HepG2 (cell line): ENCODE results near the gene GPC2. TPM values are rescaled to one million over a fixed set of nuclear protein-coding genes. Genes with fewer than 3 reads are reported as not detected.

Source experiments
- HDAC6 ChIP-seq: fragments of 200-600 bp; sonication (generic); IDR thresholded peaks from 2 replicates; pipeline ENCODE4 v1.7.0; 2017; ENCODE audit warnings: mild to moderate bottlenecking, antibody characterized with exemption, low read length, low read depth
- JDP2 ChIP-seq: sonication (generic); formaldehyde crosslinking; IDR thresholded peaks from 2 replicates; pipeline ENCODE4 v1.8.1; 2022; ENCODE audit warnings: missing genetic modification reagents, borderline replicate concordance
- KLF15 ChIP-seq: sonication (generic); formaldehyde crosslinking; IDR thresholded peaks from 2 replicates; pipeline ENCODE4 v1.8.1; 2023; ENCODE audit warnings: borderline replicate concordance, mild to moderate bottlenecking, inconsistent platforms, missing genetic modification reagents, mixed read lengths
- NFKB2 ChIP-seq: sonication (generic); formaldehyde crosslinking; IDR thresholded peaks from 2 replicates; pipeline ENCODE4 v1.4.0; 2020; ENCODE audit warnings: missing genetic modification reagents, borderline replicate concordance
- ZBTB7A ChIP-seq: sonication (generic); formaldehyde crosslinking; IDR thresholded peaks from 2 replicates; pipeline ENCODE4 v1.8.0; 2022; ENCODE audit warnings: mild to moderate bottlenecking, missing genetic modification reagents
- ZBTB8A ChIP-seq: sonication (generic); formaldehyde crosslinking; IDR thresholded peaks from 2 replicates; pipeline ENCODE4 v1.4.0; 2020; ENCODE audit warnings: mild to moderate bottlenecking, low read depth, missing genetic modification reagents, borderline replicate concordance
- ZNF329 ChIP-seq: sonication (generic); formaldehyde crosslinking; IDR thresholded peaks from 2 replicates; pipeline ENCODE4 v1.9.0; 2021; ENCODE audit warnings: low read depth, mild to moderate bottlenecking, missing genetic modification reagents
- ZNF34 ChIP-seq: sonication (generic); formaldehyde crosslinking; IDR thresholded peaks from 2 replicates; pipeline ENCODE4 v1.4.0; 2020; ENCODE audit warnings: mild to moderate bottlenecking, missing genetic modification reagents, borderline replicate concordance
- ZNF441 ChIP-seq: sonication (generic); formaldehyde crosslinking; IDR thresholded peaks from 2 replicates; pipeline ENCODE4 v1.7.0; 2021; ENCODE audit warnings: missing genetic modification reagents, borderline replicate concordance
- ZNF530 ChIP-seq: sonication (generic); formaldehyde crosslinking; IDR thresholded peaks from 2 replicates; pipeline ENCODE4 v1.5.0; 2020; ENCODE audit warnings: low read depth, mild to moderate bottlenecking, missing genetic modification reagents
- ZNF672 ChIP-seq: sonication (generic); formaldehyde crosslinking; IDR thresholded peaks from 2 replicates; pipeline ENCODE4 v1.8.1; 2022; ENCODE audit warnings: missing genetic modification reagents
- polyA plus RNA-seq, 8 experiments: library from polyadenylated mRNA; depleted of rRNA in 3 of 8; stranded (reverse) in 7 of 8; unstranded in 1 of 8; fragments of >200 nt; fragmentation: Illumina TruSeq in 4 of 8; extraction: Trizol in 4 of 8; gene quantifications; 2 replicates each; pipeline versions ENCODE4 v1.2.1 to v1.2.3, GENCODE V29; 2011 to 2016; ENCODE audit warnings: low read depth in 4 of 8, missing spikeins in 1 of 8, mixed read lengths in 1 of 8; ENCODE audit not compliant: insufficient read depth in 1 of 8
- total RNA-seq, 5 experiments: library from RNA; depleted of rRNA; stranded (reverse); fragments of >200 nt; fragmentation: Illumina TruSeq; extraction: Trizol; gene quantifications; 2 replicates each; pipeline ENCODE4 v1.2.3, GENCODE V29; 2016; ENCODE audit warnings: low read depth in 1 of 5
- TF ChIP-seq, protein P1 (sequence below): sonication (generic); formaldehyde crosslinking; IDR thresholded peaks from 2 replicates; pipeline ENCODE4 v1.4.0; 2020; ENCODE audit warnings: low read depth, missing genetic modification reagents
- TF ChIP-seq, protein P2 (sequence below): sonication (generic); formaldehyde crosslinking; IDR thresholded peaks from 2 replicates; pipeline ENCODE4 v1.5.0; 2020; ENCODE audit warnings: mild to moderate bottlenecking, missing genetic modification reagents, borderline replicate concordance
- TF ChIP-seq, protein P3 (sequence below): IDR thresholded peaks from 2 replicates; pipeline ENCODE4 v1.6.1; 2016; ENCODE audit warnings: mild to moderate bottlenecking
- TF ChIP-seq, protein P4 (sequence below): sonication (generic); formaldehyde crosslinking; IDR thresholded peaks from 2 replicates; pipeline ENCODE4 v1.5.0; 2020; ENCODE audit warnings: mild to moderate bottlenecking, missing genetic modification reagents, borderline replicate concordance
- TF ChIP-seq, protein P5 (sequence below): sonication (generic); formaldehyde crosslinking; IDR thresholded peaks from 2 replicates; pipeline ENCODE4 v1.8.1; 2023; ENCODE audit warnings: mild to moderate bottlenecking, missing genetic modification reagents, borderline replicate concordance

GPC2 gene
- total and polyA plus RNA-seq, 2 of the 13 experiments (the other 11 are each of a cell fraction or from before 2014, with no cell fraction given) = 0.64 to 0.78 TPM

DNA sequence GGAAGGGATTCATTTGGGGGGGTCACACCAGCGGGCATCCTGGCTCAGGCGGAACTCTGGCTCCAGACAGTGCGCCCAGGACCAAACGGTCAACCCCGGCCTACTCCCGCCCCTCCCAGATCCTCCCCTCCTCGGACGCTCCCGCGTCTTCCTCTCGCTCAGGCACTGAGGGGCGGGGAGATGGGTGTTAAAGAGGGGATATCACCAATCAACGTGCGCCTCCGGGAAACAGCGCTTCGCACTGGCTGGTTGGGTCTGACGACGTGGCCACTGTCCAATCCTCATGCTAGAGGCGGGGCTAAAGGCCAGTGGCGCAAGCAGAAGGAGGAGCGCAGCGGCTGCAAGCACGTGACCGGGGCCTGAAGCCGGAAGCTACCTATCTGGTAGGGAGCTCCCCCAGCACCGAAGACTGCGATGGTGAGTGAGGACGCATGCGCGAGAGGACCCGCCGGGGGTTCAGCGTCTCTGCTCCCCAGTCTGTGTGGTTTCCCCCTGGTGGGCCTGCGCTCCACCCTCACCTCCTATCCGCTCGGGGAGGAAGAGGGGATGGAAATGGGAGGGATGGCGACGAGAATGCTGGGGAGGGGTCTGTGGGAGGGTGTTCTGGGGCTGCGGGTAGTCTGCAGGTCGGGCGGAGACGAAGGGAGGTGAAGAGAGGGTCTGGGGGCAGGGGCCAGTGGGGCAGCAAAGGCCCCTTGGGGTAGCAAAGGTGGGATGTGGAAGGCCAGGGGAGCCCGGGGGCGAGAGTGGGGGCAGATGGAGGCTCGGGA lies 28.4 kb downstream of the GPC2 start, which contains the start of gene LAMTOR4 (continued):
- TF ChIP-seq, protein P1, sequence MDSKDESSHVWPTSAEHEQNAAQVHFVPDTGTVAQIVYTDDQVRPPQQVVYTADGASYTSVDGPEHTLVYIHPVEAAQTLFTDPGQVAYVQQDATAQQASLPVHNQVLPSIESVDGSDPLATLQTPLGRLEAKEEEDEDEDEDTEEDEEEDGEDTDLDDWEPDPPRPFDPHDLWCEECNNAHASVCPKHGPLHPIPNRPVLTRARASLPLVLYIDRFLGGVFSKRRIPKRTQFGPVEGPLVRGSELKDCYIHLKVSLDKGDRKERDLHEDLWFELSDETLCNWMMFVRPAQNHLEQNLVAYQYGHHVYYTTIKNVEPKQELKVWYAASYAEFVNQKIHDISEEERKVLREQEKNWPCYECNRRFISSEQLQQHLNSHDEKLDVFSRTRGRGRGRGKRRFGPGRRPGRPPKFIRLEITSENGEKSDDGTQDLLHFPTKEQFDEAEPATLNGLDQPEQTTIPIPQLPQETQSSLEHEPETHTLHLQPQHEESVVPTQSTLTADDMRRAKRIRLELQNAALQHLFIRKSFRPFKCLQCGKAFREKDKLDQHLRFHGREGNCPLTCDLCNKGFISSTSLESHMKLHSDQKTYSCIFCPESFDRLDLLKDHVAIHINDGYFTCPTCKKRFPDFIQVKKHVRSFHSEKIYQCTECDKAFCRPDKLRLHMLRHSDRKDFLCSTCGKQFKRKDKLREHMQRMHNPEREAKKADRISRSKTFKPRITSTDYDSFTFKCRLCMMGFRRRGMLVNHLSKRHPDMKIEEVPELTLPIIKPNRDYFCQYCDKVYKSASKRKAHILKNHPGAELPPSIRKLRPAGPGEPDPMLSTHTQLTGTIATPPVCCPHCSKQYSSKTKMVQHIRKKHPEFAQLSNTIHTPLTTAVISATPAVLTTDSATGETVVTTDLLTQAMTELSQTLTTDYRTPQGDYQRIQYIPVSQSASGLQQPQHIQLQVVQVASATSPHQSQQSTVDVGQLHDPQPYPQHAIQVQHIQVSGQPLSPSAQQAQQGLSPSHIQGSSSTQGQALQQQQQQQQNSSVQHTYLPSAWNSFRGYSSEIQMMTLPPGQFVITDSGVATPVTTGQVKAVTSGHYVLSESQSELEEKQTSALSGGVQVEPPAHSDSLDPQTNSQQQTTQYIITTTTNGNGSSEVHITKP (CRISPR knock-in tag) = peak; percentile 52; the same call in 1 of the 2 replicates
- 0 out of 2 replicates have a peak, but pooled peaks have one; percentile 8 for TF ChIP-seq ZNF329 (CRISPR knock-in tag)
- TF ChIP-seq, protein P2, sequence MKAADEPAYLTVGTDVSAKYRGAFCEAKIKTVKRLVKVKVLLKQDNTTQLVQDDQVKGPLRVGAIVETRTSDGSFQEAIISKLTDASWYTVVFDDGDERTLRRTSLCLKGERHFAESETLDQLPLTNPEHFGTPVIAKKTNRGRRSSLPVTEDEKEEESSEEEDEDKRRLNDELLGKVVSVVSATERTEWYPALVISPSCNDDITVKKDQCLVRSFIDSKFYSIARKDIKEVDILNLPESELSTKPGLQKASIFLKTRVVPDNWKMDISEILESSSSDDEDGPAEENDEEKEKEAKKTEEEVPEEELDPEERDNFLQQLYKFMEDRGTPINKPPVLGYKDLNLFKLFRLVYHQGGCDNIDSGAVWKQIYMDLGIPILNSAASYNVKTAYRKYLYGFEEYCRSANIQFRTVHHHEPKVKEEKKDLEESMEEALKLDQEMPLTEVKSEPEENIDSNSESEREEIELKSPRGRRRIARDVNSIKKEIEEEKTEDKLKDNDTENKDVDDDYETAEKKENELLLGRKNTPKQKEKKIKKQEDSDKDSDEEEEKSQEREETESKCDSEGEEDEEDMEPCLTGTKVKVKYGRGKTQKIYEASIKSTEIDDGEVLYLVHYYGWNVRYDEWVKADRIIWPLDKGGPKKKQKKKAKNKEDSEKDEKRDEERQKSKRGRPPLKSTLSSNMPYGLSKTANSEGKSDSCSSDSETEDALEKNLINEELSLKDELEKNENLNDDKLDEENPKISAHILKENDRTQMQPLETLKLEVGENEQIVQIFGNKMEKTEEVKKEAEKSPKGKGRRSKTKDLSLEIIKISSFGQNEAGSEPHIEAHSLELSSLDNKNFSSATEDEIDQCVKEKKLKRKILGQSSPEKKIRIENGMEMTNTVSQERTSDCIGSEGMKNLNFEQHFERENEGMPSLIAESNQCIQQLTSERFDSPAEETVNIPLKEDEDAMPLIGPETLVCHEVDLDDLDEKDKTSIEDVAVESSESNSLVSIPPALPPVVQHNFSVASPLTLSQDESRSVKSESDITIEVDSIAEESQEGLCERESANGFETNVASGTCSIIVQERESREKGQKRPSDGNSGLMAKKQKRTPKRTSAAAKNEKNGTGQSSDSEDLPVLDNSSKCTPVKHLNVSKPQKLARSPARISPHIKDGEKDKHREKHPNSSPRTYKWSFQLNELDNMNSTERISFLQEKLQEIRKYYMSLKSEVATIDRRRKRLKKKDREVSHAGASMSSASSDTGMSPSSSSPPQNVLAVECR (CRISPR knock-in tag) = peak; percentile 72
- no peak for TF ChIP-seq ZBTB8A (CRISPR knock-in tag)
- TF ChIP-seq ZNF530 (CRISPR knock-in tag) = no peak
- no peak for TF ChIP-seq ZNF441 (CRISPR knock-in tag)
- TF ChIP-seq ZNF672 = no peak
- TF ChIP-seq, protein P3, sequence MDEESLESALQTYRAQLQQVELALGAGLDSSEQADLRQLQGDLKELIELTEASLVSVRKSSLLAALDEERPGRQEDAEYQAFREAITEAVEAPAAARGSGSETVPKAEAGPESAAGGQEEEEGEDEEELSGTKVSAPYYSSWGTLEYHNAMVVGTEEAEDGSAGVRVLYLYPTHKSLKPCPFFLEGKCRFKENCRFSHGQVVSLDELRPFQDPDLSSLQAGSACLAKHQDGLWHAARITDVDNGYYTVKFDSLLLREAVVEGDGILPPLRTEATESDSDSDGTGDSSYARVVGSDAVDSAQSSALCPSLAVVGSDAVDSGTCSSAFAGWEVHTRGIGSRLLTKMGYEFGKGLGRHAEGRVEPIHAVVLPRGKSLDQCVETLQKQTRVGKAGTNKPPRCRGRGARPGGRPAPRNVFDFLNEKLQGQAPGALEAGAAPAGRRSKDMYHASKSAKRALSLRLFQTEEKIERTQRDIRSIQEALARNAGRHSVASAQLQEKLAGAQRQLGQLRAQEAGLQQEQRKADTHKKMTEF = peak; percentile 60; the same call in 1 of the 2 replicates
- TF ChIP-seq KLF15 (CRISPR knock-in tag) = no peak
- TF ChIP-seq ZBTB7A (CRISPR knock-in tag) = no peak; the same call in 1 of the 2 replicates
- TF ChIP-seq, protein P4, sequence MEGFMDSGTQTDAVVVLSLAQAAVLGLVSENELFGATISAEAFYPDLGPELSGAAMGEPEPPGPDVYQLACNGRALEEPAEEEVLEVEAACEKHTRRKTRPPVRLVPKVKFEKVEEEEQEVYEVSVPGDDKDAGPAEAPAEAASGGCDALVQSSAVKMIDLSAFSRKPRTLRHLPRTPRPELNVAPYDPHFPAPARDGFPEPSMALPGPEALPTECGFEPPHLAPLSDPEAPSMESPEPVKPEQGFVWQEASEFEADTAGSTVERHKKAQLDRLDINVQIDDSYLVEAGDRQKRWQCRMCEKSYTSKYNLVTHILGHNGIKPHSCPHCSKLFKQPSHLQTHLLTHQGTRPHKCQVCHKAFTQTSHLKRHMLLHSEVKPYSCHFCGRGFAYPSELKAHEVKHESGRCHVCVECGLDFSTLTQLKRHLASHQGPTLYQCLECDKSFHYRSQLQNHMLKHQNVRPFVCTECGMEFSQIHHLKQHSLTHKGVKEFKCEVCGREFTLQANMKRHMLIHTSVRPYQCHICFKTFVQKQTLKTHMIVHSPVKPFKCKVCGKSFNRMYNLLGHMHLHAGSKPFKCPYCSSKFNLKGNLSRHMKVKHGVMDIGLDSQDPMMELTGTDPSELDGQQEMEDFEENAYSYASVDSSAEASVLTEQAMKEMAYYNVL = no peak
- TF ChIP-seq ZNF34 = no peak
- TF ChIP-seq HDAC6 = no peak
- no peak for TF ChIP-seq JDP2 (CRISPR knock-in tag)
- no peak for TF ChIP-seq NFKB2 (CRISPR knock-in tag)
- TF ChIP-seq, protein P5, sequence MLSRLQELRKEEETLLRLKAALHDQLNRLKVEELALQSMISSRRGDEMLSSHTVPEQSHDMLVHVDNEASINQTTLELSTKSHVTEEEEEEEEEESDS (CRISPR knock-in tag) = no peak
